HG03135 (cell line): ENCODE measurements around the gene SANBR.

Experiments used
- ATAC-seq: cut with Tn5 transposase; IDR thresholded peaks from one replicate; pipeline ENCODE4 v1.9.1; 2021; ENCODE audit warnings: mild to moderate bottlenecking, moderate library complexity; ENCODE audit not compliant: unreplicated experiment

SANBR gene

GRCh38 chr2:61089797-61090196 lies 24.1 kb downstream of the SANBR start:
- no peak for ATAC-seq

GRCh38 chr2:61090386-61090921 lies 24.8 kb downstream of the SANBR start:
- no peak for ATAC-seq

DNA sequence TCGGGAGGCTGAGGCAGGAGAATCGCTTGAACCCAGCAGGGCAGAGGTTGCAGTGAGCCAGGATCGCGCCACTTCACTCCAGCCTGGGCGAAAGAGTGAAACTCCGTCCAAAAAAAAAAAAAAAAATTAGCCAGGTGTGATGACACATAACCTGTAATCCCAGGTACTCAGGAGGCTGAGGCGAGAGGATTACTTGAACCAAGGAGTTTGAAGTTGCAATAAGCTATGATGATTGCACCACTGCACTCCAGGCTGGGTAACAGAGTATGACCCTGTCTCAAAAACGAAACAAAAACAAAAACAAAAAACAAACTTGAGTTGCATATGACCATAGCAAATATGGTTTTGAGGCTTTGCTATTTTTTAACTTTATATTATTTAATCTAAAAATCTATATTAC lies 25.8 kb downstream of the SANBR start:
- no peak for ATAC-seq

GRCh38 chr2:61096438-61096837 lies 30.8 kb downstream of the SANBR start:
- ATAC-seq, result no peak

GRCh38 chr2:61100801-61101200 lies 35.1 kb downstream of the SANBR start:
- no peak for ATAC-seq

GRCh38 chr2:61109291-61109690 lies 43.6 kb downstream of the SANBR start:
- ATAC-seq, result no peak

DNA sequence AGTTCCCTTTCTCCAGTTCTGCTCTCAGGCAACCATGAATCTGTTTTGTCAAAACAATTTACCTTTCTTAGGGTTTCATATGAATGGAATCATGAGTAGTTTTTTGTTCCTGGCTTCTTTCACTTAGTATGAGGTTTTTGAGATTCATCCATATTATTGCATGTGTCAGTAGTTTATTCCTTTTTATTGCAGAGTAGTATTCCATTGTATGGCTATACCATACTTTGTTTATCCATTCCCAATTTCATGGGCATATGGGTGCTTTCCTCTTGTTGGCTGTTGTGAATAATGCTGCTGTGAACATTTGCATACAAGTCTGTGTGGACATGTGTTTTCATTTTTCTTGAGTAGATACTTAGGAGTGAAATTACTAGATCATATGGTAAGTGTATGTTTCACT lies 46.0 kb downstream of the SANBR start:
- no peak for ATAC-seq

DNA sequence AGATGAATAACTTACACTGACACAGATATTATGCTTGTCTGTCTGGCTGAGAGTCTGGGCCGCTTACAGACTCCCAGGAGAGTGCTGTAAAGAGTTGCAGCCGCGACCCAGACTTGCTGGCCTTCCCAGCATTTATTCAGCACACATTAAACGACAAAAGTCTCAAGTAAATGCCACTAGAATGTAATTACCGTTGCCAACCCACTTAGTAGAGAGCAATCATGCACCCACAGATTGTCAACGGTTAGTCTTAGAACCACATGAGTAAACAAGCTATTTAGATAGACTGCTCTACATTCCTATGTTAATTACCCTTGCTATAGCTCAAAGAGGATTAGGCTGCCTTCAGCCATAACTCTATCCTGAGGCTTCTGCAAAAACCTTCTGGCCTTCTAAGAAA lies 48.5 kb downstream of the SANBR start:
- no peak for ATAC-seq
